ENCODE results near the gene PCSK1N.
"Not testable (repeated sequence)": the region's sequence is repeated elsewhere in the genome, so short reads cannot be mapped to it uniquely, and the experiment has no call there.

The PCSK1N gene

DNA sequence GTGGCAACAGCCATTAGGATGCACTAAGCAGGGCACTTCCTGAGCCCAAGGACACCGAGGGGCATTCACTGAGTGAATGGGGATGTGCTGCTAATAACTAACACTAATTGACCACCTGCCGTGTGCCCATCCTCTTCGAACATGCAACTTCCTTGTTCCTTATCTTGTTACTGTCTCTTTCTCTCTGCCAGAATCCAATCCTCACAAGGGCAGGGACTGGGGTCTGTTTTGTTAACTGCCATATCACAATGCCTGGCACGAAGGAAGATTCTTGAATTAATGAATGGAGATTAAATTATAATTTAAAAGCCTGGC, 7.8 kb downstream of the PCSK1N start:
- no peak for DNase-seq (ENCODE audit: extremely low read depth, low read depth)
- TF ChIP-seq, protein P1, sequence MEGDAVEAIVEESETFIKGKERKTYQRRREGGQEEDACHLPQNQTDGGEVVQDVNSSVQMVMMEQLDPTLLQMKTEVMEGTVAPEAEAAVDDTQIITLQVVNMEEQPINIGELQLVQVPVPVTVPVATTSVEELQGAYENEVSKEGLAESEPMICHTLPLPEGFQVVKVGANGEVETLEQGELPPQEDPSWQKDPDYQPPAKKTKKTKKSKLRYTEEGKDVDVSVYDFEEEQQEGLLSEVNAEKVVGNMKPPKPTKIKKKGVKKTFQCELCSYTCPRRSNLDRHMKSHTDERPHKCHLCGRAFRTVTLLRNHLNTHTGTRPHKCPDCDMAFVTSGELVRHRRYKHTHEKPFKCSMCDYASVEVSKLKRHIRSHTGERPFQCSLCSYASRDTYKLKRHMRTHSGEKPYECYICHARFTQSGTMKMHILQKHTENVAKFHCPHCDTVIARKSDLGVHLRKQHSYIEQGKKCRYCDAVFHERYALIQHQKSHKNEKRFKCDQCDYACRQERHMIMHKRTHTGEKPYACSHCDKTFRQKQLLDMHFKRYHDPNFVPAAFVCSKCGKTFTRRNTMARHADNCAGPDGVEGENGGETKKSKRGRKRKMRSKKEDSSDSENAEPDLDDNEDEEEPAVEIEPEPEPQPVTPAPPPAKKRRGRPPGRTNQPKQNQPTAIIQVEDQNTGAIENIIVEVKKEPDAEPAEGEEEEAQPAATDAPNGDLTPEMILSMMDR (IDR thresholded peaks at IDR 0.05; ENCODE audit: low read depth, low read length) = no peak

DNA sequence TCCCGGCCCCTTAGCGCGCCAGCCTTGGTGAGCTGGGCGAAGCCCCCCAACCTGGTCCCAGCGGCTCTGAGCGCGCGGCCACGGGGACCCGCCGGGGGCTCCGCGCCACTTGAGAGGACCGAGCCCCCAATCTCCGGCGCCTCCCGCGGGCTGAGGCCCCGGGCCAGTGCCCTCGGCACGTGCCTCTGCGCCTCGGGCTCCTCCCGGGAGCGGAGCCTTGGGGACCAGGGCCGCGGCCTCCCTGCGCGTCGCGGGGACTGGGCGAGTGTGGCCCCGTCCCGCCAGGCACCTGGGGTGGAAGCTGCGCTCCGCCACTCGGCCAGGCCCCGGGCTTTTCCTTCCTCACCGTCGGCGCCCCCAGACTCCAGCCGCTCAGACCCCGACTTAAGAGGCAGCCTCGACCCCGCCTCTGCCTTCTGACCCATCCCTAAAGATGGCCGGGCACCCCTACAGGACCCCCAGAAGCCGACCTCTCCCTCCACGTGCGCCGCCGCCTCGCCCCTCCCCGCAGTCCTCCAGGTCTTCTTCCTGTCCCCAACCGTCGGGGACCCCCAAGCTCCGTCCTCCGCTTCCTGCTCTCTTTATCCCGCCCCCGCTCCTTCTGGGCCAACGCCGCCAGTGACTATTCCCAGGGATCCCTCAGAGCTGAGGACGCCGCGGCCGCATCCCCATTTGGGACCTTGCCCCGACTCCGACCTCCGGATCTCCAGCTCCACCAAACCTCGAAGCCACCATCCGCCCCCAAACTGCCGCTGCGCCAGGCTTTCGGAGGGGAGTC, 8.3 kb downstream of the PCSK1N start:
- TF ChIP-seq, protein P1 (IDR thresholded peaks at IDR 0.05; ENCODE audit: low read depth, low read length) = no peak
- DNase-seq (ENCODE audit: extremely low read depth, low read depth) = no peak

DNA sequence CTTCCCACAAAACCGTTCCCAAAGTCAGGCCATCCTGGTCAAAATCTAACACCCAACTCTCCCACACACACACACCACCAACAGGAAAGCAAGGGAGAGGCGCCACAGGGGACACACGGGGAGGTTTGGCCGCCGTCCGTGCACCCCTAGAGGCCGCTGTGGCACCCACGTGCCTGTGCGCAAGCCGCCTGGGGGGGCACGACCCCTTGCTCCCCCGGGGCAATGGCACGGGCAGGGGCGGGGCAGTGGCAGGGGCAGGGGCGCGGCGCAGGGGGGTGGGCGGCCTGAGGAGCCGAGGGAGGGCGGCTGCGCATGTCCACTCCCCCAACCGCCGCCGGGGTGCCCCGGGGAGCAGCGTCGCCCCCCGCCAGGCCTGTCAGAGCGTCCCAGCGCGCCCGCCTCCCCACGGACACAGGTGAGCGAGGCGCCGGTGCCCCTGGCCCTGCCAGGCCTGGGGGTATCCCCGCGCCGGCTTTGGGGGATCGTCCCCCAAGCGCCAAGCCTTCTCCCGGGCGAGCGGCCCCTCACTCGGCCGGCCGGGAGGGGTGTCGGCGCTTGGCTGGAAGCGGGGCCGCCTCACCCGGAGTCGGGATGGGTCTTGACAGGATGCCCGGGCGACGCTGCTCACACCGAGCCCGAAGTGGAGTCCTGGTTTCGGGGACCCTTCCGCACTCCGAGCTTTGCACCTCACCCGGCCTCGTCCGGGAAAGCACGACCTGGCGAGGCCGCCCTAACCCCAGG, 9.1 kb downstream of the PCSK1N start, which contains the start of gene ERAS:
ERAS (plus strand) TSS at position 379 of the 741 bp plus-strand sequence. CDS start 2,611 bp downstream, outside the sequence.
- TF ChIP-seq, protein P1 (IDR thresholded peaks at IDR 0.05; ENCODE audit: low read depth, low read length) = no peak

DNA sequence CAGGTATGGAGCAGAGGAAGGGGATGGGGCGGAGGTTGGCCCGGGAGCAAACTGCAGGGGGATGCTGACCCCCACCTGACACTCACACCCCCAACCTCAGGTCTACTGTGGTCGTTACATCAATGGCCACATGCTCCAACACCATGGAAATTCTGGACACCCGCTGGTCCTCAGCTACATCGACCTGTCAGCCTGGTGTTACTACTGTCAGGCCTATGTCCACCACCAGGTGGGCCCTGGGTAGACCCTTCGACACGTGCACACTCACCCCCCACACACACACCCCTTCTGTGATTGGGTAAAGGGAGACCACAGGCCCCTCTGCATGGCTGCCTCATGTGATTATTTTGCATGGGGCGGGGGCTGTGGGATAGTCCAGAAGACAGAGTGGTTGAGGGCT, 11.3 kb downstream of the PCSK1N start:
- no peak for DNase-seq (ENCODE audit: extremely low read depth, low read depth)
- TF ChIP-seq, protein P1 (IDR thresholded peaks at IDR 0.05; ENCODE audit: low read depth, low read length) = no peak

More for the DNA sequence above, 9.1 kb downstream of the PCSK1N start, which contains the start of gene ERAS:
- no peak for DNase-seq (ENCODE audit: extremely low read depth, low read depth)

DNA sequence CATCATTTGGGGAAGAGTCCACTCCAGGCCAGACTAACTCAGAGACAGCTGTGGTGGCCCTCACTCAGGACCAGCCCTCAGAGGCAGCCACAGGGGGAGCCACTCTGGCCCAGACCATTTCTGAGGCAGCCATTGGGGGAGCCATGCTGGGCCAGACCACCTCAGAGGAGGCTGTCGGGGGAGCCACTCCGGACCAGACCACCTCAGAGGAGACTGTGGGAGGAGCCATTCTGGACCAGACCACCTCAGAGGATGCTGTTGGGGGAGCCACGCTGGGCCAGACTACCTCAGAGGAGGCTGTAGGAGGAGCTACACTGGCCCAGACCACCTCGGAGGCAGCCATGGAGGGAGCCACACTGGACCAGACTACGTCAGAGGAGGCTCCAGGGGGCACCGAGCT, 12.4 kb downstream of the PCSK1N start:
- TF ChIP-seq, protein P1 (IDR thresholded peaks at IDR 0.05; ENCODE audit: low read depth, low read length) = no peak
- no peak for DNase-seq (ENCODE audit: extremely low read depth, low read depth)

DNA sequence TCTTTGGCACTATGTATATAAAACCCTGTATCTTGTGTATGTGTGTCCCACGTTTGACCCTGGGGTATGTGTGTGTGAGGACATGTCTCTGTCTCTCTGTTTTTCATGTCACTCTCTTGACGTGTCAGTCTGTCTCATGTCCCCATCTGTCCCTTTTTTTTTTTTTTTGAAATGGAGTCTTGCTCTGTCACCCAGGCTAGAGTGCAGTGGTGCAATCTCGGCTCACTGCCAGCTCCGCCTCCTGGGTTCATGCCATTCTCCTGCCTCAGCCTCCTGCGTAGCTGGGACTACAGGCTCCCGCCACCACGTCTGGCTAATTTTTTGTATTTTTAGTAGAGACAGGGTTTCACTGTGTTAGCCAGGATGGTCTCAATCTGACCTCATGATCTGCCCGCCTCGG, 16.0 kb downstream of the PCSK1N start:
- DNase-seq (ENCODE audit: extremely low read depth, low read depth) = not testable (repeated sequence)

DNA sequence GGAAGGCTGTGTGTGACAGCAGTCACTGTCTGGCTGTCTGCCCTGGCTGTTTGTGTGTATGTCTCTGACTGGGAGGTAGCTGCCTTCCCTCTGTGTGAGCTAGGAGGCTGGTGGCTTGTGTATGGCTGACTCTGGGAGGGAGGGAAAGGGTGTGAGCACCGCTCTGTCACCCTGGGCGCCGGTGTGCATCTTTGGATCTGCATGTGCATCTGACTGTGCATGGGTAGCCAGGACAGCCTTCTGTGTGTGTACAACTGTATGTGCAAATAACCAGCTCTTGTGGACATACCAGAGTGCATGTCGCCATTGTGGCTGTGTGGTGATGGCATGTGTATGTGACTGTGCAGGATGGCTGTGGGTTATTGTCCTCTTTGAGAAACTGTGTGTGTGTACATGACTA, 16.5 kb downstream of the PCSK1N start:
- TF ChIP-seq, protein P1 (IDR thresholded peaks at IDR 0.05; ENCODE audit: low read depth, low read length) = no peak
- DNase-seq (ENCODE audit: extremely low read depth, low read depth) = no peak

Data from AG09319 (cell line).